Endodermal cell (in vitro differentiated cells): ENCODE data around the gene KRTAP3-1. TPM values are rescaled to one million over a fixed set of nuclear protein-coding genes. Genes with fewer than 3 reads are reported as not detected.

Experiments
- DNase-seq: peaks from one replicate; pipeline ENCODE4 v3.0.0-alpha.2; 2017
- H3K27ac ChIP-seq: 2 replicates; pipeline ENCODE4 v1.5.1; 2013; ENCODE audit warnings: mild to moderate bottlenecking, low read depth, low read length, moderate library complexity
- H3K27me3 ChIP-seq: 2 replicates; pipeline ENCODE4 v1.6.1; 2013; ENCODE audit warnings: mild to moderate bottlenecking, low read length, moderate library complexity; ENCODE audit not compliant: insufficient read depth, control insufficient read depth, poor library complexity, severe bottlenecking
- H3K36me3 ChIP-seq: 2 replicates; pipeline ENCODE4 v1.7.0; 2013; ENCODE audit warnings: mild to moderate bottlenecking, low read length, moderate library complexity; ENCODE audit not compliant: control insufficient read depth, insufficient read depth
- H3K4me1 ChIP-seq: one replicate; pipeline ENCODE4 v1.7.0; 2013; ENCODE audit warnings: low read length; ENCODE audit not compliant: control insufficient read depth, insufficient read depth
- H3K4me3 ChIP-seq: 2 replicates; pipeline ENCODE4 v1.5.1; 2013; ENCODE audit warnings: mild to moderate bottlenecking, low read length, moderate library complexity
- H3K9ac ChIP-seq: 2 replicates; pipeline ENCODE4 v1.6.1; 2013; ENCODE audit warnings: mild to moderate bottlenecking, low read length, moderate library complexity; ENCODE audit not compliant: poor library complexity, severe bottlenecking; ENCODE audit errors: extremely low read depth
- H3K9me3 ChIP-seq: 2 replicates; pipeline ENCODE4 v1.6.1; 2013; ENCODE audit warnings: mild to moderate bottlenecking, low read length, moderate library complexity; ENCODE audit not compliant: control insufficient read depth
- H3K27ac Mint-ChIP-seq: 2 replicates; pipeline ENCODE4 v1.8.0; 2020; ENCODE audit warnings: mixed read lengths
- H3K27me3 Mint-ChIP-seq: 2 replicates; pipeline ENCODE4 v1.8.0; 2021; ENCODE audit warnings: mild to moderate bottlenecking, mixed read lengths; ENCODE audit not compliant: insufficient read depth
- H3K36me3 Mint-ChIP-seq: 2 replicates; pipeline ENCODE4 v1.8.0; 2020; ENCODE audit warnings: low read depth, mixed read lengths
- H3K4me1 Mint-ChIP-seq: 2 replicates; pipeline ENCODE4 v1.8.0; 2020; ENCODE audit warnings: mixed read lengths
- H3K4me3 Mint-ChIP-seq: 2 replicates; pipeline ENCODE4 v1.8.0; 2020; ENCODE audit warnings: mild to moderate bottlenecking, moderate library complexity, mixed read lengths
- H3K9me3 Mint-ChIP-seq: 2 replicates; pipeline ENCODE4 v1.8.0; 2020; ENCODE audit warnings: mild to moderate bottlenecking, mixed read lengths
- CTCF ChIP-seq: fragments of 200-600 bp; sonication (generic); conservative IDR thresholded peaks from 2 replicates; pipeline ENCODE4 v1.5.0; 2021; ENCODE audit warnings: antibody characterized with exemption, mild to moderate bottlenecking
- WGBS, 2 experiments: methylation state at CpG; one replicate each; pipeline versions ENCODE4 v1.1.5 to v1.1.7; 2013; ENCODE audit warnings: missing lambda C conversion rate in 2 of 2, mixed read lengths in 1 of 2; ENCODE audit not compliant: insufficient coverage in 1 of 2, insufficient read length in 1 of 2; 5-methylcytosine and 5-hydroxymethylcytosine counted together
- total RNA-seq, 2 donors: library from RNA; stranded (reverse); fragmentation: NEBNext Ultra II Directional in 1 of 2; extraction: Animal tissue kit (Norgen Biotek cat#: 25700) in 1 of 2; gene quantifications; 2 replicates in 1 of 2; 3 replicates in 1 of 2; pipeline ENCODE4 v1.2.1, GENCODE V29; 2021

KRTAP3-1 gene
- total RNA-seq, 2 donors from 2014 or later: not detected

- Mint-ChIP-seq H3K9me3 (no peaks in the 10 kb centered on the region), H3K27me3 (peaks cover 2% of the 10 kb centered on the region), H3K27ac (no peak within 1 kb of the TSS), H3K4me1 (no peaks in the 10 kb centered on the region), H3K36me3 (no peaks in the 10 kb centered on the region), H3K4me3 (no peak within 1 kb of the TSS)
- WGBS, 2 experiments: 90% methylated on average over 9 of the region's 9 CpGs; no CpG with 5 or more reads in 1 of the 2 experiments
- TF ChIP-seq CTCF: no peak
- H3K36me3 ChIP-seq: no peaks in the 10 kb centered on the region
- H3K27me3 ChIP-seq: no peaks in the 10 kb centered on the region
- no peak within 1 kb of the TSS for H3K4me3 ChIP-seq
- H3K27ac ChIP-seq: no peak within 1 kb of the TSS
- no peak within 1 kb of the TSS for H3K9ac ChIP-seq
- no peak for DNase-seq
- no peaks in the 10 kb centered on the region for H3K9me3 ChIP-seq
- H3K4me1 ChIP-seq: no peaks in the 10 kb centered on the region
Measured at GRCh38 chr17:41026715-41027471, 18.0 kb upstream of the KRTAP3-1 start, which contains the start of gene KRTAP1-5. KRTAP1-5 (minus strand) TSS chr17:41027208; CDS start chr17:41027155, 53 bp downstream.

- Histone ChIP-seq H3K27ac (no peak overlapping the region), H3K36me3 (no peaks in the 10 kb centered on the region), H3K4me1 (no peaks in the 10 kb centered on the region), H3K9me3 (no peaks in the 10 kb centered on the region), H3K4me3 (no peak overlapping the region), H3K9ac (no peak overlapping the region), H3K27me3 (no peaks in the 10 kb centered on the region)
- Mint-ChIP-seq H3K4me3 (no peak overlapping the region), H3K27ac (no peak overlapping the region), H3K4me1 (no peaks in the 10 kb centered on the region), H3K27me3 (peaks cover 2% of the 10 kb centered on the region), H3K9me3 (no peaks in the 10 kb centered on the region), H3K36me3 (no peaks in the 10 kb centered on the region)
- WGBS, 2 experiments: 83 to 96% methylated on average over 2 to 3 of the region's 3 CpGs
- no peak for DNase-seq
- no peak for TF ChIP-seq CTCF
Measured at GRCh38 chr17:41024697-41025096, 15.8 kb upstream of the KRTAP3-1 start.

- no peaks in the 10 kb centered on the region for H3K36me3 Mint-ChIP-seq
- no peaks in the 10 kb centered on the region for H3K9me3 Mint-ChIP-seq
- no peak for DNase-seq
- Histone ChIP-seq H3K27me3 (no peaks in the 10 kb centered on the region), H3K36me3 (no peaks in the 10 kb centered on the region), H3K27ac (no peak overlapping the region), H3K9me3 (no peaks in the 10 kb centered on the region), H3K4me3 (no peak overlapping the region), H3K9ac (no peak overlapping the region), H3K4me1 (no peaks in the 10 kb centered on the region)
- H3K27ac Mint-ChIP-seq: no peak overlapping the region
- H3K4me3 Mint-ChIP-seq: no peak overlapping the region
- peaks cover 2% of the 10 kb centered on the region for H3K27me3 Mint-ChIP-seq
- no peak for TF ChIP-seq CTCF
- peaks cover 3% of the 10 kb centered on the region for H3K4me1 Mint-ChIP-seq
Measured at GRCh38 chr17:41020336-41020735, 11.4 kb upstream of the KRTAP3-1 start.
